AG09309 (cell line): ENCODE results near the gene SCN2B.

Source experiments
- DNase-seq: peaks from one replicate; pipeline ENCODE4 v3.0.0-alpha.2; 2010; ENCODE audit warnings: low read depth
- H3K4me3 ChIP-seq: 2 replicates; pipeline ENCODE4 v1.5.1; 2011; ENCODE audit warnings: mild to moderate bottlenecking, low read depth, low read length, moderate library complexity; ENCODE audit not compliant: control insufficient read depth
- CTCF ChIP-seq: IDR thresholded peaks from 2 replicates; pipeline ENCODE4 v1.5.1; 2011; ENCODE audit warnings: mild to moderate bottlenecking, low read depth, low read length, inconsistent platforms; ENCODE audit not compliant: insufficient read depth, control insufficient read depth; ENCODE audit errors: missing control alignments

Gene SCN2B

DNA sequence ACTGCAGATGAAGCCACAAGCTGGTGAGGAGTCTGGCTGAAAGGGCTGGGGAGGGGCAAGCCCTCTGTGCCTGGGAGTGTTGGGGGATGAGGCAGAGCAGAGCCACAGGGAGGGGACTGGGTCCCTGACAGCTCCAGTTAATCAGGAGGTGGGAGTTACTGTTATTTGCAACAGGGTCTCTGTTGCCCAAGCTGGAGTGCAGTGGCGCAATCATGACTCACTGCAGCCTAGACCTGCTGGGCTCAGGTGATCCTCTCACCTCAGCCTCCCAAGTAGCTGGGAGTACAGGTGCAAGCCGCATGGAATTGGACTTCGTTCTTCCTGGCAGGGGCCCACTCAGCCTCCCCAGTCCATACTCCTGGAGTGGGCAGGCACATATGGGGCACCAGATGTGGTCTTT lies 7.7 kb downstream of the SCN2B start:
- H3K4me3 ChIP-seq, result no peak overlapping the region
- TF ChIP-seq CTCF, result no peak
- DNase-seq, result no peak

- H3K4me3 ChIP-seq, result no peak overlapping the region
- no peak for DNase-seq
- TF ChIP-seq CTCF, result no peak
Observed at GRCh38 chr11:118168316-118168715, 8.1 kb downstream of the SCN2B start.

DNA sequence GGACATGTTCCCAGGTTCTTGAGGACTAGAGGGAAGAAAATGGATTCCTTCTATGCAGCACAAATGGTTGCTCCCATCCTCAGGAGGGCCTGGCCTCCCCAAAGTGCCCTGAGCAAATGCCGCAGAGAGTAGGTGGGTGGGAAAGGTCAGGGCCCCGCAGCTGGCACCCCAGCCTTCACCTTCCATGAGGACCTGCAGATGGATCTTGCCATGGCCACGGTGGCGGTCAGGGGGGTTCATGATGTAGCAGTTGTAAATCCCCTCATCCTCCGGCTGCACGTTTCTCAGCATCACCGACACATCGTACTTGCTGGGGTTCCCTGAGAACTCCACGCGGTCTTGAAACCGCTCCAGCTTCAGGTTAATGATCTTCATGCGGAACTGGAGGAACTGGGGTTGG lies 8.5 kb downstream of the SCN2B start:
- H3K4me3 ChIP-seq, result no peak overlapping the region
- no peak for DNase-seq
- TF ChIP-seq CTCF, result no peak

GRCh38 chr11:118167253-118167652 lies 9.2 kb downstream of the SCN2B start:
- DNase-seq, result no peak
- H3K4me3 ChIP-seq, result no peak overlapping the region
- no peak for TF ChIP-seq CTCF

GRCh38 chr11:118166641-118167040 lies 9.8 kb downstream of the SCN2B start:
- no peak overlapping the region for H3K4me3 ChIP-seq
- no peak for TF ChIP-seq CTCF
- DNase-seq, result no peak

DNA sequence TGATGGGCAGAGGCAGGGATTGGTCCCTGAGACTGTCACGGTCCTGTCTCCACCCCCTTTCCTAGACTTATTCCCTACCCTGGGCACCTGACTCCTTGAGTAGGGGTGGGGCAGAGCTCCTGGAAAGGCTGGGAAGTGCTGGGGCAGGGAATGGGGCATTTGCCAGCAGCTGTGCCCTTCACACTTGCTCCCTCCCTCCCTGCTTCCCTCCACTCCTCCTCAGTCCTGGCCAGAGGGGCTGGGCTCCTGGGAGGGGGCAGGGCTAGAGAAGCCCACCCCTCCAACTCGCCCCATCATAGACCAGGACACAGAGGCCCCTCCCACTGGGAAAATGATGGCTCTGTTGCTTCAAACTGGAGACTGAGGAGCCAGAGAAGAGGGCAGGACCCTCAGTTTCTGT lies 11.6 kb downstream of the SCN2B start:
- no peak for DNase-seq
- H3K4me3 ChIP-seq, result no peak overlapping the region
- no peak for TF ChIP-seq CTCF

DNA sequence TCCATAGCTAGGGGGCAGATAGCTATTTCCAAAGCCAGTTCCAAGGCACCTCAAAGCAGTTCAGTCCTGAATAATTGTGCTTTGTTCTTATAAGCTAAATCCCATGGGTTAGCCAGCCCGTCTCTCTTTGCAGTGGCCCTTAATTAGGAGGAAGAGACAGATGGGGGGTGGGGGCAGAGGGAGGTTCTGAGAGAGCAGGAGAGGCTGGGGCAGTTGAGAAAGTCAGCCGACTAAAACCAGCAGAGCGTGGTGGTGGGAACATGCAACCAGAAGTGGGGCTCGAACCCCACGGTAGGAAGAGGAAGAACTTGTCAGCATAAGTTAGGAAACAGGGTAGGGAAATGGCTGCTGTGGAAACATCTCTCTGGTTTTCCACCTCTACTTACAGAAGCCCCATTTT lies 12.9 kb downstream of the SCN2B start:
- DNase-seq, result no peak
- TF ChIP-seq CTCF, result no peak
- no peak overlapping the region for H3K4me3 ChIP-seq
